HK-2 (cell line): ENCODE results near the gene RHBDL1.
A peak's percentile ranks its signal among the peaks of the same experiment; 100 is the strongest.

Source experiments
- DNase-seq: peaks from one replicate; pipeline ENCODE4 v3.0.0-alpha.2; 2018; ENCODE audit not compliant: unreplicated experiment

Gene RHBDL1

GRCh38 chr16:674968-675883 lies at the start of gene RHBDL1:
TSS of gene RHBDL1 (plus strand) at chr16:675671. CDS start at chr16:675791, 120 bp downstream.
- DNase-seq, result no peak

DNA sequence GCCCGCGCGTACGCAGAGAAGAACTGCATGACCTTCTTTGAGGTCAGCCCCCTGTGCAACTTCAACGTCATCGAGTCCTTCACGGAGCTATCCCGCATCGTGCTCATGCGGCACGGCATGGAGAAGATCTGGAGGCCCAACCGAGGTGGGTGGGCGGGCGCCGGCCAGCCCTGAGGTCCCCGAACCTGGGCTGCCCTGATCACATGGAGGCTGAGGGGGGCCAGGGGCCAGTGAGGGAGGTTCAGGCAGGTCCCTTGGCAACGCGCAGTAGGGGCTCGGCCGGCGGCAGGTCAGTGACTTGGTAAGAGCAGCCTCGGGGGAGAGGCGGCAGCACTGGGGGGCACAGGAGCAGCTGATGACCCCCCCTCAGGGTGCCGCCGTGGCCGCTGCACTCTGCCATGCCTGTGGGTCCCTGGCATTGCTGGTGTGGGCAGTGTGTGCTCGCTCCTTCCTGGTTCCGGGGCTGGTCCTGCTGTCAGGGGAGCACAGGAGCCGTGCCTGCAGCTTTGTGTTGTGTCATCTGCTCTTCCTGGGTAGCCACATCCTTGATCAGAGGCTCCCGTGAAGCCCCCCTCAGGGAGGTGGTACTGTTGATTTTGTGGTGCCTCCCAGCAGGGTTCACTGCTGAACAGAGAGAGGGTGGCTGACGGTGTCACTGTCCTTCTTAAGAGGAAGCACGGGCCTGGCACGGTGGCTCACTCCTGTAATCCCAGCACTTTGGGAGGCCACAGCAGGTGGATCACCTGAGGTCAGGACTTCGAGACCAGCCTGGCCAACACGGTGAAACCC lies 49.3 kb upstream of the RHBDL1 start:
- no peak for DNase-seq

- peak; percentile 87 for DNase-seq
These were observed 48.6 kb upstream of the RHBDL1 start for GRCh38 chr16:626787-627453.

DNA sequence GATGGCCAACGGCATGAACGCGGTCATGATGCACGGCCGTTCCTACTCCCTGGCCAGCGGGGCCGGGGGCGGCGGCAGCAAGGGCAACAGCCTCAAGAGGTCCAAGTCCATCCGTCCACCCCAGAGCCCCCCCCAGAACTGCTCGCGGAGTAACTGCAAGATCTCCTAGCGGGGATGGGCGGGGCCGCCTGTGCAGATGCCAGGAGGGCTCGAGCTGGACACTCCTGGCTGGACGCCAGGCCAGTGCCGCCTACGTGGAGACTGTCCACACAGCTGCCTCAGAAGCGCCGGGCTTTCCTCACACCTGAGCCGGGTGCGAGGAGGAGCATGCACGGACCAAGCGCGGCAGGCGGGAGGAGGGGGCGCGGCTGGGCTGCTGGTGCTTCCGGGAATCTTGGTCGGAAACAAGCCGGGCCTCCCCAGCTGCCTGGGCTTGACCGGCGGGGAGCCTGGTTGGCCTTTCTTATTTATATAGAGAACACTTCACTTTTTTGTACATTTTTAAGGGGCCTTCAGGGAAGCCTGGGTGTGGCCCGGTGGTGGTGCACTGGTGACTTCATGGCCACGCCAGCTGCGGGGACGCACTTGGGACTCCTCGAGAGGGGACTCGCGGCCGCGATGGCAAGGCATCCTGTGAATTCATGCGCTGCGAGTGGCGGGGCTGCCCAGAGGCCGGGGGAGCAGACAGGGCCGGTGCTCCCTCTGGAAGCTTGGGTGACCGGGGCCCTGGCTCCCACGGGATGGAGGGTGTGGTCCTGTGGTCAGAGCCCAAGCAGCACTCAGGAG lies 47.8 kb upstream of the RHBDL1 start:
- peak; percentile 86 for DNase-seq

- no peak for DNase-seq
These were observed 47.0 kb upstream of the RHBDL1 start for GRCh38 chr16:628321-629061.

- DNase-seq, result no peak
These were observed 46.2 kb upstream of the RHBDL1 start for GRCh38 chr16:629185-629832.

- DNase-seq, result no peak
These were observed 45.6 kb upstream of the RHBDL1 start for GRCh38 chr16:629833-630248.

DNA sequence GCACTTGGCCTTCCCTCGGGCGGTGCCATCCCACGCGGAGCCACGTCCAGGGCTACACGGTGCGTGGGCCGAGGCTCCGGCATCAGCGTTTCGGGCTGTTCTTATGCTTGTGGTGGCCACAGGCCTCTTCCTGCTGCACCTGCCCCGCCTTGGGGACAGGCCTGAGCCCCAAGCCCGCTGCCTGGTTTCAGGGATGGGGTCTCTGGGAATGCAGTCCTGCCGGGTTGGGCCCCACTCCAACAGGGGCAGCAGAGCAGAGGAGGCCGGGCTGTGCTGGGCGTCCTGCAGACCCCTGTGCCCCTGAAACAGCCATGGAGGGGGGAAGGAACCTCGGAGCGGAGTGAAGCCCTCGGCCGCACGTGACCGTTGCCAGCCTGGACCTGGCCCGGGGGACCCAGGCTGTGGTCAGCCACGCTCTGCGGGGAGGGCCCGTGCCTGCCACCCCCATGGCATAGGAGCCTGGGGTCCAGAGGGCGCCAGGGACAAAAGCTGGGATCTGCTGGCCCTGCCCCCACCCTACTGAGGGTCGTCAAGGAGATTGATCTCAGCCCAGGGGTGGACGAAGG lies 45.1 kb upstream of the RHBDL1 start:
- no peak for DNase-seq

DNA sequence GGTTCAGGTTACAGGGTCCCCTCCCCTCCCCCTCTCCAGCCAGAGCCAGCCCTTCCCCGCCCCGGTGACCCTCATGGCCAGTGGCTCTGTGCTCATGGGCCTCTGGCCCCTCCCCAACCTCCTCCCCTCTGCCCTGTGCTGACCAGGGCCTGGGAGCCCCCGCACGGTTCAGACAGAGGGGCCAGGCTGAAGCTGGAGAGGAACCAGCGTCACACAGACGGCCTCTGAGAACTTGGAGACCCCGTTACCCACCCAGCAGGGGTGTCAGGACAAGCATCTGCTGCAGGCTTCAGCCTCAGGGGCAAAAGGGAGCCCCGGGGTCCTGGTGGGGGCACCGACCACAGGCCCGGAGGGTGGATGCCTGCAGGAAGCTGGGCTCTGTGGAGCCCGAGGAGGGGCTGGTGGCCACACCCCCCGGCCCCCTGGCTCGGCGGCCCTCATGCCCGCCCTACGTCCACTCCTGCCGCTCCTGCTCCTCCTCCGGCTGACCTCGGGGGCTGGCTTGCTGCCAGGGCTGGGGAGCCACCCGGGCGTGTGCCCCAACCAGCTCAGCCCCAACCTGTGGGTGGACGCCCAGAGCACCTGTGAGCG lies 44.6 kb upstream of the RHBDL1 start, which contains the start of gene WFIKKN1:
WFIKKN1 (plus strand) TSS at position 171 of the 591 bp plus-strand sequence; CDS start at position 440, 269 bp downstream.
- no peak for DNase-seq

GRCh38 chr16:631808-632358 lies 43.6 kb upstream of the RHBDL1 start:
- DNase-seq, result no peak

- no peak for DNase-seq
These were observed 42.8 kb upstream of the RHBDL1 start for GRCh38 chr16:632486-633335.

DNA sequence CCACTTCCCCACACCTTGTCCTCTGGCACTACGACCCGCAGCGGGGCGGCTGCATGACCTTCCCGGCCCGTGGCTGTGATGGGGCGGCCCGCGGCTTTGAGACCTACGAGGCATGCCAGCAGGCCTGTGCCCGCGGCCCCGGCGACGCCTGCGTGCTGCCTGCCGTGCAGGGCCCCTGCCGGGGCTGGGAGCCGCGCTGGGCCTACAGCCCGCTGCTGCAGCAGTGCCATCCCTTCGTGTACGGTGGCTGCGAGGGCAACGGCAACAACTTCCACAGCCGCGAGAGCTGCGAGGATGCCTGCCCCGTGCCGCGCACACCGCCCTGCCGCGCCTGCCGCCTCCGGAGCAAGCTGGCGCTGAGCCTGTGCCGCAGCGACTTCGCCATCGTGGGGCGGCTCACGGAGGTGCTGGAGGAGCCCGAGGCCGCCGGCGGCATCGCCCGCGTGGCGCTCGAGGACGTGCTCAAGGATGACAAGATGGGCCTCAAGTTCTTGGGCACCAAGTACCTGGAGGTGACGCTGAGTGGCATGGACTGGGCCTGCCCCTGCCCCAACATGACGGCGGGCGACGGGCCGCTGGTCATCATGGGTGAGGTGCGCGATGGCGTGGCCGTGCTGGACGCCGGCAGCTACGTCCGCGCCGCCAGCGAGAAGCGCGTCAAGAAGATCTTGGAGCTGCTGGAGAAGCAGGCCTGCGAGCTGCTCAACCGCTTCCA lies 42.0 kb upstream of the RHBDL1 start:
- DNase-seq, result no peak

- no peak for DNase-seq
These were observed 41.3 kb upstream of the RHBDL1 start for GRCh38 chr16:634051-634670.

GRCh38 chr16:634996-635395 lies 40.5 kb upstream of the RHBDL1 start:
- no peak for DNase-seq

DNA sequence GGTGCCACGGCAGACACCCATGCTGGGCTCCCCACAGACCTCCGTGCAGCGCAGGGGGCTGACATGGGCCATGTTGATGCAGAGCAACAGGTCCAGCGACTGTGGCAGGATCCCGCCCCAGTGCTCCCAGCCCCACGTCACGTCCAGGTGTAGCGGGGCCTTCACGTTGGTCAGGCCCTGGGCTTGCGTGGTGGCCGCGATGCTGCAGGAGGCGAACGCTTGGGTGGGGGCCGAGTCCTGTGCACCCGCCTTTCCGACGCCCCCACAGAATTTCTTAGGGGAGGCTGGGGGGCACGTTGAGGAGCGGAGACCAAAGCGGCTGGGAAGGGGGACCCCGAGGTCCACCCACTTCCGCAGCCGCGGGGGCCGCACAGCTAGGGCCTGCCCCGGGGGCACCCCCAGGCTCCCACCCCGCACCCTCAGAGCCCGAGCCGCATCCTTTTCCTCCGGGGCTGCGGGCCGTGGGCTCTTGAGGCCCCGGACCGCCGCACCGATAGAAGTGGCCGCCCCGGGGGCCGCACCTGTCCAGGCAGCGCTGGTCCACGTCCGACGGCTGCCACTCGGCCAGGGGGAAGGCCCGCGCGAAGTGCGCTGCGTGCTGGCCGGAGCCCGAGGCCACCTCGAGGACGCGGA lies 39.8 kb upstream of the RHBDL1 start:
- DNase-seq, result no peak
